Measurements from ENCODE around the gene SGK1. TPM values are rescaled to one million over a fixed set of nuclear protein-coding genes. Genes with fewer than 3 reads are reported as not detected.

Gene SGK1
- total RNA-seq, 4 donors from 2014 or later: 95.1 to 919 (median 248) TPM

- TF ChIP-seq CTCF (IDR thresholded peaks at IDR 0.05) (no peak), POLR2A (IDR thresholded peaks at IDR 0.05) (no peak)
- intact Hi-C loops (cut with DNase I; ENCODE audit: low total_unique reads): no loop called here
- no peak for DNase-seq (ENCODE audit: low spot score in 2 of 2)
- WGBS, 2 donors: 54 to 55% methylated on average over 7 of the region's 7 CpGs
- no peak overlapping the region for H3K4me3 ChIP-seq (ENCODE audit: low read depth, poor library complexity, severe bottlenecking)
These were observed 67.9 kb downstream of the SGK1 start for GRCh38 chr6:134249759-134250602.

GRCh38 chr6:134249239-134249758 is 68.6 kb downstream of the SGK1 start:
- intact Hi-C loops (cut with DNase I; ENCODE audit: low total_unique reads): no loop called here
- no peak for TF ChIP-seq POLR2A (IDR thresholded peaks at IDR 0.05)
- TF ChIP-seq CTCF (IDR thresholded peaks at IDR 0.05): no peak
- no peak for DNase-seq (ENCODE audit: low spot score in 2 of 2)
- WGBS, 2 donors: 72 to 74% methylated on average over 5 of the region's 5 CpGs
- H3K4me3 ChIP-seq (ENCODE audit: low read depth, poor library complexity, severe bottlenecking): no peak overlapping the region

- WGBS, 2 donors: 60 to 62% methylated on average over 4 of the region's 4 CpGs
- intact Hi-C loops (cut with DNase I; ENCODE audit: low total_unique reads): no loop called here
- H3K4me3 ChIP-seq (ENCODE audit: low read depth, poor library complexity, severe bottlenecking): no peak overlapping the region
- no peak for TF ChIP-seq CTCF (IDR thresholded peaks at IDR 0.05)
- no peak for TF ChIP-seq POLR2A (IDR thresholded peaks at IDR 0.05)
- DNase-seq (ENCODE audit: low spot score in 2 of 2): no peak
These were observed 69.9 kb downstream of the SGK1 start for GRCh38 chr6:134247844-134248580.

GRCh38 chr6:134247231-134247833 is 70.6 kb downstream of the SGK1 start:
- no peak for TF ChIP-seq POLR2A (IDR thresholded peaks at IDR 0.05)
- TF ChIP-seq CTCF (IDR thresholded peaks at IDR 0.05): no peak
- intact Hi-C loops (cut with DNase I; ENCODE audit: low total_unique reads): no loop called here
- H3K4me3 ChIP-seq (ENCODE audit: low read depth, poor library complexity, severe bottlenecking): no peak overlapping the region
- 29 to 46% methylated on average over 5 of the region's 5 CpGs for WGBS, 2 donors
- no peak for DNase-seq (ENCODE audit: low spot score in 2 of 2)

- TF ChIP-seq POLR2A (IDR thresholded peaks at IDR 0.05): no peak
- no peak for TF ChIP-seq CTCF (IDR thresholded peaks at IDR 0.05)
- DNase-seq (ENCODE audit: low spot score in 2 of 2): no peak
- no peak overlapping the region for H3K4me3 ChIP-seq (ENCODE audit: low read depth, poor library complexity, severe bottlenecking)
- intact Hi-C loops (cut with DNase I; ENCODE audit: low total_unique reads): no loop called here
- 54 to 71% methylated on average over 1 of the region's 1 CpG for WGBS, 2 donors
These were observed 72.2 kb downstream of the SGK1 start for GRCh38 chr6:134245706-134246105.
